Right lobe of liver (tissue), 4 donors: ENCODE results near the gene DNM3.

Experiments used
- CTCF ChIP-seq, 4 donors: fragments of 200-600 bp in 3 of 4; fragments of 450-650 bp in 1 of 4; IDR thresholded peaks; one replicate each; pipeline versions ENCODE4 v1.5.1 to v1.8.0; 2016 to 2022; ENCODE audit warnings: antibody characterized with exemption in 4 of 4, mild to moderate bottlenecking in 2 of 4
- POLR2A ChIP-seq: fragments of 450-650 bp; IDR thresholded peaks from one replicate; pipeline ENCODE4 v1.6.1; 2017; ENCODE audit warnings: antibody characterized with exemption, mild to moderate bottlenecking
- donor health status: DM: no; HTN: no; CAD: no.
- donor health status: DM: no; HTN: no; CAD: no.
- donor health status: DM: no; HTN: yes; CAD: no.

DNA sequence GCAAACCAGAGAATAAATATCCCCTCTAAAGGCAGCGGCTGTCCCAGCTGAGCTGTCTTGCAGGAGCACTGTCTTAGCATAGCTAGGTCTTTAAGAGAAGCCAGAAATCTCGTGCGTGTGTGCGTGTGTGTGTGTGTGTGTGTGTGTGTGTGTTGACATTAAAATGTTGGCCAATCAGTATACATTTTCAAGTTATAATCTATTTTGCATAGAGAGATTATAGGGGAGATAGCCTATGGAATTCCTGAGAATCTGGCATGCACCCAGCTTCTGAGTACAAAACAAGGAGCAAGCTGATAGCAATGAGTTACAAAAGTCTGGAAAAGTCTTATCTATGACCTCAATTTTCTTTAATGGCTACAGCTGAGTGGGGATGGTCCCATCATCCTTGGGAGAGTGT lies 42.1 kb upstream of the DNM3 start:
- TF ChIP-seq CTCF (IDR thresholded peaks at IDR 0.05) (no peak), POLR2A (no peak)
